Tibial nerve (tissue), 4 donors: ENCODE measurements around the gene ANK2. TPM values are rescaled to one million over a fixed set of nuclear protein-coding genes. Genes with fewer than 3 reads are reported as not detected.

Source experiments
- DNase-seq, 2 donors: peaks; one replicate each; pipeline ENCODE4 v3.0.0-alpha.2; 2019; ENCODE audit warnings: low spot score in 2 of 2
- H3K27ac ChIP-seq, 4 donors: fragments of 200-600 bp; sonication (generic) in 3 of 4; one replicate each; pipeline ENCODE4 v1.5.1; 2017 to 2019; ENCODE audit warnings: mild to moderate bottlenecking in 1 of 4
- H3K27me3 ChIP-seq, 2 donors: fragments of 200-600 bp; sonication (generic) in 1 of 2; one replicate each; pipeline versions ENCODE4 v1.5.1 to v1.6.0; 2017 to 2019
- H3K36me3 ChIP-seq, 3 donors: fragments of 200-600 bp; sonication (generic); one replicate each; pipeline ENCODE4 v1.5.1; 2018 to 2019
- H3K4me1 ChIP-seq, 4 donors: fragments of 200-600 bp; sonication (generic) in 3 of 4; one replicate each; pipeline ENCODE4 v1.5.1; 2017 to 2019
- H3K4me3 ChIP-seq, 4 donors: fragments of 200-600 bp; sonication (generic) in 3 of 4; one replicate each; pipeline ENCODE4 v1.5.1; 2017 to 2019; ENCODE audit warnings: mild to moderate bottlenecking in 1 of 4, moderate library complexity in 1 of 4
- H3K9me3 ChIP-seq, 4 donors: fragments of 200-600 bp; sonication (generic) in 3 of 4; one replicate each; pipeline ENCODE4 v1.5.1; 2017 to 2019
- CTCF ChIP-seq, 5 experiments: fragments of 200-600 bp in 3 of 5; fragments of 450-650 bp in 2 of 5; sonication (generic) in 3 of 5; IDR thresholded peaks; one replicate each; pipeline ENCODE4 v1.5.1; 2016 to 2019; ENCODE audit warnings: antibody characterized with exemption in 5 of 5, mild to moderate bottlenecking in 3 of 5, moderate library complexity in 2 of 5
- EP300 ChIP-seq, 2 donors: sonication (generic); formaldehyde crosslinking; IDR thresholded peaks; one replicate each; pipeline ENCODE4 v1.6.1; 2017; ENCODE audit warnings: antibody characterized with exemption in 2 of 2, mild to moderate bottlenecking in 1 of 2
- POLR2A ChIP-seq, 2 donors: fragments of 450-650 bp; IDR thresholded peaks; one replicate each; pipeline ENCODE4 v1.6.1; 2017; ENCODE audit warnings: antibody characterized with exemption in 2 of 2, mild to moderate bottlenecking in 2 of 2, moderate library complexity in 2 of 2
- WGBS, 2 donors: methylation state at CpG; one replicate each; pipeline ENCODE4 v1.1.5; 2018; 5-methylcytosine and 5-hydroxymethylcytosine counted together
- total RNA-seq, 4 donors: library from RNA; depleted of rRNA; stranded (reverse); fragments of >200 nt; gene quantifications; one replicate each; pipeline ENCODE4 v1.1.0, GENCODE V29; 2016

Gene ANK2
- total RNA-seq, 4 donors from 2014 or later = 63.9 to 113 (median 87.5) TPM

DNA sequence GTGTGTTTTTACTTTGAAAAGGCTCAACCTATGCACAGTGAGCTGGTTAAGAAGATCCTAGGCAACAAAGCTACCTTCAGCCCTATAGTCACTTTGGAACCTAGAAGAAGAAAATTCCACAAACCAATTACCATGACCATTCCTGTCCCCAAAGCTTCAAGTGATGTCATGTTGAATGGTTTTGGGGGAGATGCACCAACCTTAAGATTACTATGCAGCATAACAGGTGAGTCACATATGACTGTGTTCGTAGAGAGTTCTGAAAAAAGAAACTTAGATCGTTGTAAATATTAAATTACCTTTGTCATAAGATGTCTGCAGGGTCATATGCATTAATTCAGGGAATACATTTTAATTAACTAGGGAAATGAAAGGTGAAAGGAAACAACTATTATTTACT, 287.1 kb downstream of the ANK2 start:
- Histone ChIP-seq H3K27ac (no peak overlapping the region), H3K36me3 (peaks cover 0 to 22% (median 0%) of the 10 kb centered on the region in 3 donors), H3K4me1 (no peaks in the 10 kb centered on the region), H3K4me3 (no peak overlapping the region), H3K9me3 (no peaks in the 10 kb centered on the region), H3K27me3 (no peaks in the 10 kb centered on the region)
- WGBS, 2 donors = 81 to 90% methylated on average over 2 of the region's 2 CpGs
- no peak for TF ChIP-seq CTCF (IDR thresholded peaks at IDR 0.05)
- no peak for DNase-seq

GRCh38 chr4:113339430-113339813, 290.0 kb downstream of the ANK2 start:
- DNase-seq = no peak
- Histone ChIP-seq H3K27me3 (no peaks in the 10 kb centered on the region), H3K4me1 (no peaks in the 10 kb centered on the region), H3K27ac (peak overlapping the region in 1 of 4 donors; percentile 34), H3K9me3 (no peaks in the 10 kb centered on the region), H3K36me3 (peaks cover 0 to 42% (median 0%) of the 10 kb centered on the region in 3 donors), H3K4me3 (no peak overlapping the region)
- TF ChIP-seq POLR2A (IDR thresholded peaks at IDR 0.05) = no peak
- no peak for TF ChIP-seq CTCF (IDR thresholded peaks at IDR 0.05)
- TF ChIP-seq EP300 (IDR thresholded peaks at IDR 0.05) = no peak
- 34 to 51% methylated on average over 4 of the region's 4 CpGs for WGBS, 2 donors

GRCh38 chr4:113344100-113344499, 294.6 kb downstream of the ANK2 start:
- WGBS, 2 donors = 92 to 97% methylated on average over 3 of the region's 3 CpGs
- Histone ChIP-seq H3K27ac (no peak overlapping the region), H3K4me3 (no peak overlapping the region), H3K36me3 (peaks cover 0 to 58% (median 0%) of the 10 kb centered on the region in 3 donors), H3K9me3 (no peaks in the 10 kb centered on the region), H3K27me3 (no peaks in the 10 kb centered on the region), H3K4me1 (no peaks in the 10 kb centered on the region)
- DNase-seq = no peak
- TF ChIP-seq EP300 (IDR thresholded peaks at IDR 0.05) (no peak), POLR2A (IDR thresholded peaks at IDR 0.05) (no peak), CTCF (IDR thresholded peaks at IDR 0.05) (no peak)

- H3K27ac ChIP-seq = no peak overlapping the region
- H3K4me3 ChIP-seq = no peak overlapping the region
- peaks cover 0 to 46% (median 0%) of the 10 kb centered on the region in 3 donors for H3K36me3 ChIP-seq
- WGBS, 2 donors = 84 to 91% methylated on average over 2 of the region's 2 CpGs
- H3K27me3 ChIP-seq = no peaks in the 10 kb centered on the region
- H3K4me1 ChIP-seq = no peaks in the 10 kb centered on the region
- TF ChIP-seq EP300 (IDR thresholded peaks at IDR 0.05) (no peak), CTCF (IDR thresholded peaks at IDR 0.05) (no peak), POLR2A (IDR thresholded peaks at IDR 0.05) (no peak)
- DNase-seq = no peak
- no peaks in the 10 kb centered on the region for H3K9me3 ChIP-seq
Observed at GRCh38 chr4:113347245-113347644, 297.8 kb downstream of the ANK2 start.

- no peak overlapping the region for H3K27ac ChIP-seq
- 63 to 72% methylated on average over 4 of the region's 4 CpGs for WGBS, 2 donors
- no peak for TF ChIP-seq EP300 (IDR thresholded peaks at IDR 0.05)
- no peak for TF ChIP-seq CTCF (IDR thresholded peaks at IDR 0.05)
- TF ChIP-seq POLR2A (IDR thresholded peaks at IDR 0.05) = no peak
- H3K4me3 ChIP-seq = no peak overlapping the region
- H3K9me3 ChIP-seq = no peaks in the 10 kb centered on the region
- DNase-seq = no peak
- H3K27me3 ChIP-seq = no peaks in the 10 kb centered on the region
- no peaks in the 10 kb centered on the region for H3K4me1 ChIP-seq
- peaks cover 0 to 34% (median 0%) of the 10 kb centered on the region in 3 donors for H3K36me3 ChIP-seq
Observed at GRCh38 chr4:113349430-113349829, 300.0 kb downstream of the ANK2 start.
